K562 (cell line): Measurements from ENCODE around the gene TBRG1. TPM values are rescaled to one million over a fixed set of nuclear protein-coding genes. Genes with fewer than 3 reads are reported as not detected.

Source experiments
- BDP1 ChIP-seq: IDR thresholded peaks from 3 replicates; pipeline ENCODE4 v1.6.1; 2011; ENCODE audit not compliant: insufficient read length, insufficient read depth
- KAT7 ChIP-seq: sonication (generic); formaldehyde crosslinking; IDR thresholded peaks from 2 replicates; pipeline ENCODE4 v1.8.0; 2022; ENCODE audit warnings: missing genetic modification reagents, mild to moderate bottlenecking, borderline replicate concordance
- NCOA2 ChIP-seq, 2 experiments: fragments of 450-650 bp; IDR thresholded peaks; 2 replicates each; pipeline ENCODE4 v1.6.1; 2018; ENCODE audit warnings: mild to moderate bottlenecking in 2 of 2, moderate library complexity in 1 of 2; ENCODE audit not compliant: partially characterized antibody in 2 of 2
- RBFOX2 ChIP-seq: fragments of 200-400 bp; formaldehyde crosslinking; IDR thresholded peaks from 2 replicates; pipeline ENCODE4 v1.6.1; 2017; ENCODE audit warnings: low read depth, mild to moderate bottlenecking, low read length, moderate library complexity
- RBM22 ChIP-seq: fragments of 200-400 bp; formaldehyde crosslinking; IDR thresholded peaks from 2 replicates; pipeline ENCODE4 v1.6.1; 2018; ENCODE audit warnings: low read length, low read depth; ENCODE audit not compliant: poor library complexity, severe bottlenecking
- SMAD1 ChIP-seq: fragments of 150-350 bp; IDR thresholded peaks from 2 replicates; pipeline ENCODE4 v1.6.1; 2014; ENCODE audit warnings: low read length, low read depth; ENCODE audit not compliant: partially characterized antibody
- SMC3 ChIP-seq: conservative IDR thresholded peaks from 2 replicates; pipeline ENCODE4 v1.6.1; 2011; ENCODE audit warnings: low read depth, low read length, improper control_type of control experiment; ENCODE audit not compliant: insufficient read depth
- TRIM28 ChIP-seq: fragments of 450-650 bp; IDR thresholded peaks from 2 replicates; pipeline ENCODE4 v1.6.1; 2017
- ZNF274 ChIP-seq: IDR thresholded peaks from 2 replicates; pipeline ENCODE4 v1.6.1; 2011; ENCODE audit warnings: low read depth, mild to moderate bottlenecking, low read length, moderate library complexity, borderline replicate concordance
- polyA plus RNA-seq, 8 experiments: library from polyadenylated mRNA; depleted of rRNA in 4 of 8; stranded (reverse) in 5 of 8; unstranded in 3 of 8; fragments of >200 nt; fragmentation: Nextera tagmentation in 2 of 8; fragmentation: Illumina TruSeq in 1 of 8; extraction: Ambion mirVana in 2 of 8; extraction: Trizol in 1 of 8; gene quantifications; 2 replicates each; pipeline versions ENCODE4 v1.2.1 to v1.2.3, GENCODE V29; 2011 to 2014; ENCODE audit warnings: inconsistent platforms in 1 of 8, missing spikeins in 1 of 8
- total RNA-seq, 7 experiments: library from RNA; depleted of rRNA in 6 of 7; stranded (reverse); fragments of >200 nt in 6 of 7; fragmentation: Illumina TruSeq in 2 of 7; extraction: Trizol in 2 of 7; gene quantifications; 2 replicates each; pipeline versions ENCODE4 v1.2.1 to v1.2.3, GENCODE V29; 2011 to 2021; ENCODE audit warnings: low replicate concordance in 1 of 7
- TF ChIP-seq, protein P1 (sequence below), 2 experiments: fragments of 450-650 bp; IDR thresholded peaks; 2 replicates each; pipeline ENCODE4 v1.6.1; 2018; ENCODE audit warnings: mild to moderate bottlenecking in 2 of 2, low read depth in 1 of 2; ENCODE audit not compliant: partially characterized antibody in 2 of 2
- TF ChIP-seq, protein P2 (sequence below): fragments of 450-650 bp; formaldehyde crosslinking; IDR thresholded peaks from 2 replicates; pipeline ENCODE4 v1.4.0; 2020; ENCODE audit warnings: mild to moderate bottlenecking, mixed read lengths
- TF ChIP-seq, protein P3 (sequence below): fragments of 450-650 bp; formaldehyde crosslinking; conservative IDR thresholded peaks from 2 replicates; pipeline ENCODE4 v1.4.0; 2022; ENCODE audit warnings: mild to moderate bottlenecking, missing genetic modification characterization
- TF ChIP-seq, protein P4 (sequence below): fragments of 450-650 bp; IDR thresholded peaks from 2 replicates; pipeline ENCODE4 v1.7.0; 2016; ENCODE audit warnings: borderline replicate concordance
- TF ChIP-seq, protein P5 (sequence below): sonication (generic); formaldehyde crosslinking; IDR thresholded peaks from 2 replicates; pipeline ENCODE4 v1.8.1; 2023; ENCODE audit warnings: mild to moderate bottlenecking, missing genetic modification reagents

TBRG1 gene
- total and polyA plus RNA-seq, 9 of the 15 experiments (the other 6 are each of a cell fraction or from before 2014, with no cell fraction given) = 8.7 to 30.0 (median 20.2) TPM

DNA sequence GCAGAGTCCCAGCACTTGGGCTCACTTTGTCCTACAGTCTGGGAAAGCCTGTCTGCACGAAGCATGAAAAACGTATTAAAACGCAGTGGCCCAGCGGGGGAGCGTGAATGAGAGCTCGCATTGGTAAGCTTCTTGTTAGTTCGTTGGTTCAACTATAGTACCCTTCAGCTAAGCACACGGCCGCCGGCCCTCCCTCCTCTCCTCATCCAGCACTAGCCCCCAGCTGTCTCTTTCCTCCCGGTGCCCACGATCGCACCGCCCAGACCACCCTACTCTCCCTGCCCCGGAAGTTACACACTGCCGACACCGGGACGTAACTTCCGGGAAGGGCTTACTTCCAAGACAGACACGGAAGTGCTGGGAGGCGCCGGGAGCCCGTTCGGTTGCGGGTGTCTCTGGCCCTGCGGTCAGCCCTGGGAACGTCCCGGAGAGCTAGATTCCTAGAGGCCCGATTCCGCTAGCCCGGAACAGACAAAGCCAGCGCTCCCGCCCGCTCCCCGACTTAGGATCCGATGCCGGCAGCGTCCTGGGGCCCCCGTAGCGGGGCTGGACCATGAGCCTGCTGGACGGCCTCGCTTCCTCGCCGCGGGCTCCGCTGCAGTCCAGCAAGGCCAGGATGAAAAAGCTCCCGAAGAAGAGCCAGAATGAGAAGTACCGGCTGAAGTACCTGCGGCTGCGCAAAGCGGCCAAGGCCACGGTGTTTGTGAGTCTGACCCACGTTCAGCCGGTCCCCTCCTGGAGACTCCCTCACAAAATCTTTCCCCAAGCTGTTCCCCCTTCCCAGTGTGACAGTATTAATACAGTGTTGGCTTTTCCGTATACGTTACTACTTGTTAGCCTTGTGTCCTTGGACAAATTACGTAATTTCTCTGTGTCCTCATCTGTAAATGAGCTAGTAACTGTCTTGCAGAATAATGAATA is at the start of gene TBRG1 (continued):
- TF ChIP-seq, protein P1, sequence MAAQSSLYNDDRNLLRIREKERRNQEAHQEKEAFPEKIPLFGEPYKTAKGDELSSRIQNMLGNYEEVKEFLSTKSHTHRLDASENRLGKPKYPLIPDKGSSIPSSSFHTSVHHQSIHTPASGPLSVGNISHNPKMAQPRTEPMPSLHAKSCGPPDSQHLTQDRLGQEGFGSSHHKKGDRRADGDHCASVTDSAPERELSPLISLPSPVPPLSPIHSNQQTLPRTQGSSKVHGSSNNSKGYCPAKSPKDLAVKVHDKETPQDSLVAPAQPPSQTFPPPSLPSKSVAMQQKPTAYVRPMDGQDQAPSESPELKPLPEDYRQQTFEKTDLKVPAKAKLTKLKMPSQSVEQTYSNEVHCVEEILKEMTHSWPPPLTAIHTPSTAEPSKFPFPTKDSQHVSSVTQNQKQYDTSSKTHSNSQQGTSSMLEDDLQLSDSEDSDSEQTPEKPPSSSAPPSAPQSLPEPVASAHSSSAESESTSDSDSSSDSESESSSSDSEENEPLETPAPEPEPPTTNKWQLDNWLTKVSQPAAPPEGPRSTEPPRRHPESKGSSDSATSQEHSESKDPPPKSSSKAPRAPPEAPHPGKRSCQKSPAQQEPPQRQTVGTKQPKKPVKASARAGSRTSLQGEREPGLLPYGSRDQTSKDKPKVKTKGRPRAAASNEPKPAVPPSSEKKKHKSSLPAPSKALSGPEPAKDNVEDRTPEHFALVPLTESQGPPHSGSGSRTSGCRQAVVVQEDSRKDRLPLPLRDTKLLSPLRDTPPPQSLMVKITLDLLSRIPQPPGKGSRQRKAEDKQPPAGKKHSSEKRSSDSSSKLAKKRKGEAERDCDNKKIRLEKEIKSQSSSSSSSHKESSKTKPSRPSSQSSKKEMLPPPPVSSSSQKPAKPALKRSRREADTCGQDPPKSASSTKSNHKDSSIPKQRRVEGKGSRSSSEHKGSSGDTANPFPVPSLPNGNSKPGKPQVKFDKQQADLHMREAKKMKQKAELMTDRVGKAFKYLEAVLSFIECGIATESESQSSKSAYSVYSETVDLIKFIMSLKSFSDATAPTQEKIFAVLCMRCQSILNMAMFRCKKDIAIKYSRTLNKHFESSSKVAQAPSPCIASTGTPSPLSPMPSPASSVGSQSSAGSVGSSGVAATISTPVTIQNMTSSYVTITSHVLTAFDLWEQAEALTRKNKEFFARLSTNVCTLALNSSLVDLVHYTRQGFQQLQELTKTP (IDR thresholded peaks at IDR 0.05; ENCODE audit: low read depth in 1 of 2, partially characterized antibody in 2 of 2) = peak in 1 of 2 experiments; percentile 48
- TF ChIP-seq NCOA2 (IDR thresholded peaks at IDR 0.05; ENCODE audit: partially characterized antibody in 2 of 2) = no peak
- TF ChIP-seq RBM22 = peak; percentile 43
- peak; percentile 98 for TF ChIP-seq RBFOX2
- no peak for TF ChIP-seq SMC3
- TF ChIP-seq, protein P2, sequence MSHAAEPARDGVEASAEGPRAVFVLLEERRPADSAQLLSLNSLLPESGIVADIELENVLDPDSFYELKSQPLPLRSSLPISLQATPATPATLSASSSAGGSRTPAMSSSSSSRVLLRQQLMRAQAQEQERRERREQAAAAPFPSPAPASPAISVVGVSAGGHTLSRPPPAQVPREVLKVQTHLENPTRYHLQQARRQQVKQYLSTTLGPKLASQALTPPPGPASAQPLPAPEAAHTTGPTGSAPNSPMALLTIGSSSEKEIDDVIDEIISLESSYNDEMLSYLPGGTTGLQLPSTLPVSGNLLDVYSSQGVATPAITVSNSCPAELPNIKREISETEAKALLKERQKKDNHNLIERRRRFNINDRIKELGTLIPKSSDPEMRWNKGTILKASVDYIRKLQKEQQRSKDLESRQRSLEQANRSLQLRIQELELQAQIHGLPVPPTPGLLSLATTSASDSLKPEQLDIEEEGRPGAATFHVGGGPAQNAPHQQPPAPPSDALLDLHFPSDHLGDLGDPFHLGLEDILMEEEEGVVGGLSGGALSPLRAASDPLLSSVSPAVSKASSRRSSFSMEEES (CRISPR knock-in tag) = no peak
- no peak for TF ChIP-seq KAT7 (CRISPR knock-in tag)
- peak; percentile 85 for TF ChIP-seq SMAD1
- no peak for TF ChIP-seq BDP1
- TF ChIP-seq, protein P3, sequence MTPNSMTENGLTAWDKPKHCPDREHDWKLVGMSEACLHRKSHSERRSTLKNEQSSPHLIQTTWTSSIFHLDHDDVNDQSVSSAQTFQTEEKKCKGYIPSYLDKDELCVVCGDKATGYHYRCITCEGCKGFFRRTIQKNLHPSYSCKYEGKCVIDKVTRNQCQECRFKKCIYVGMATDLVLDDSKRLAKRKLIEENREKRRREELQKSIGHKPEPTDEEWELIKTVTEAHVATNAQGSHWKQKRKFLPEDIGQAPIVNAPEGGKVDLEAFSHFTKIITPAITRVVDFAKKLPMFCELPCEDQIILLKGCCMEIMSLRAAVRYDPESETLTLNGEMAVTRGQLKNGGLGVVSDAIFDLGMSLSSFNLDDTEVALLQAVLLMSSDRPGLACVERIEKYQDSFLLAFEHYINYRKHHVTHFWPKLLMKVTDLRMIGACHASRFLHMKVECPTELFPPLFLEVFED (CRISPR knock-in tag) = no peak
- no peak for TF ChIP-seq ZNF274
- TF ChIP-seq, protein P4, sequence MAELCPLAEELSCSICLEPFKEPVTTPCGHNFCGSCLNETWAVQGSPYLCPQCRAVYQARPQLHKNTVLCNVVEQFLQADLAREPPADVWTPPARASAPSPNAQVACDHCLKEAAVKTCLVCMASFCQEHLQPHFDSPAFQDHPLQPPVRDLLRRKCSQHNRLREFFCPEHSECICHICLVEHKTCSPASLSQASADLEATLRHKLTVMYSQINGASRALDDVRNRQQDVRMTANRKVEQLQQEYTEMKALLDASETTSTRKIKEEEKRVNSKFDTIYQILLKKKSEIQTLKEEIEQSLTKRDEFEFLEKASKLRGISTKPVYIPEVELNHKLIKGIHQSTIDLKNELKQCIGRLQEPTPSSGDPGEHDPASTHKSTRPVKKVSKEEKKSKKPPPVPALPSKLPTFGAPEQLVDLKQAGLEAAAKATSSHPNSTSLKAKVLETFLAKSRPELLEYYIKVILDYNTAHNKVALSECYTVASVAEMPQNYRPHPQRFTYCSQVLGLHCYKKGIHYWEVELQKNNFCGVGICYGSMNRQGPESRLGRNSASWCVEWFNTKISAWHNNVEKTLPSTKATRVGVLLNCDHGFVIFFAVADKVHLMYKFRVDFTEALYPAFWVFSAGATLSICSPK = no peak
- TF ChIP-seq, protein P5, sequence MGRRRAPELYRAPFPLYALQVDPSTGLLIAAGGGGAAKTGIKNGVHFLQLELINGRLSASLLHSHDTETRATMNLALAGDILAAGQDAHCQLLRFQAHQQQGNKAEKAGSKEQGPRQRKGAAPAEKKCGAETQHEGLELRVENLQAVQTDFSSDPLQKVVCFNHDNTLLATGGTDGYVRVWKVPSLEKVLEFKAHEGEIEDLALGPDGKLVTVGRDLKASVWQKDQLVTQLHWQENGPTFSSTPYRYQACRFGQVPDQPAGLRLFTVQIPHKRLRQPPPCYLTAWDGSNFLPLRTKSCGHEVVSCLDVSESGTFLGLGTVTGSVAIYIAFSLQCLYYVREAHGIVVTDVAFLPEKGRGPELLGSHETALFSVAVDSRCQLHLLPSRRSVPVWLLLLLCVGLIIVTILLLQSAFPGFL = no peak
- no peak for TF ChIP-seq TRIM28
